Naive thymus-derived CD8-positive, alpha-beta T cell (primary cell): ENCODE data around the gene AGAP1. TPM values are rescaled to one million over a fixed set of nuclear protein-coding genes. Genes with fewer than 3 reads are reported as not detected.
A peak's percentile ranks its signal among the peaks of the same experiment; 100 is the strongest.

Experiments
- ATAC-seq, 2 donors: fragments of 150-1000 bp; cut with Tn5 transposase in 1 of 2; sonication (Bioruptor Pico), chemical (Tn5 transposase) in 1 of 2; 1 replicate in 1 of 2; 2 replicates in 1 of 2; pipeline ENCODE4 v1.10.0; 2021; ENCODE audit warnings: mild to moderate bottlenecking in 2 of 2, moderate library complexity in 2 of 2
- POLR2A ChIA-PET: fragments of 350-600 bp; sonication (Branson Sonifier 250); formaldehyde crosslinking; loops from one replicate; lab custom pipeline; 2021; ENCODE audit warnings: antibody characterized with exemption; lab: Charles Lee
- DNase-seq, 10 donors: peaks; one replicate each; pipeline versions ENCODE4 v3.0.0 to v3.0.0-alpha.2; 2020 to 2022
- H3K27ac Mint-ChIP-seq, 10 donors: one replicate each; pipeline ENCODE4 v1.8.0; 2020 to 2022; ENCODE audit warnings: mild to moderate bottlenecking in 10 of 10, mixed read lengths in 10 of 10, moderate library complexity in 4 of 10, inconsistent platforms in 1 of 10
- H3K27me3 Mint-ChIP-seq, 5 donors: one replicate each; pipeline ENCODE4 v1.8.0; 2021 to 2022; ENCODE audit warnings: mixed read lengths in 5 of 5
- H3K36me3 Mint-ChIP-seq, 3 donors: one replicate each; pipeline ENCODE4 v1.8.0; 2020 to 2022; ENCODE audit warnings: mixed read lengths in 3 of 3, mild to moderate bottlenecking in 2 of 3, inconsistent platforms in 1 of 3
- H3K4me1 Mint-ChIP-seq, 4 donors: one replicate each; pipeline ENCODE4 v1.8.0; 2021 to 2022; ENCODE audit warnings: mixed read lengths in 4 of 4
- H3K4me3 Mint-ChIP-seq, 10 donors: one replicate each; pipeline ENCODE4 v1.8.0; 2020 to 2022; ENCODE audit warnings: mild to moderate bottlenecking in 10 of 10, mixed read lengths in 10 of 10, moderate library complexity in 6 of 10, inconsistent platforms in 1 of 10
- H3K9me3 Mint-ChIP-seq, 9 donors: one replicate each; pipeline ENCODE4 v1.8.0; 2020 to 2022; ENCODE audit warnings: mixed read lengths in 9 of 9, mild to moderate bottlenecking in 3 of 9, inconsistent platforms in 1 of 9, moderate library complexity in 1 of 9
- polyA plus RNA-seq, 3 donors: library from polyadenylated mRNA; unstranded; fragments of 300-500 nt; fragmentation: Illumina TruSeq; gene quantifications; one replicate each; pipeline ENCODE4 v1.2.3, GENCODE V29; 2021
- total RNA-seq, 8 experiments: library from RNA in 2 of 8; stranded (reverse) in 2 of 8; gene quantifications; one replicate each; pipeline ENCODE4 v1.2.3 and lab custom pipeline; 2021 to 2026

The AGAP1 gene
- total and polyA plus RNA-seq, 5 experiments from 2014 or later, result 0.03 to 0.52 (median 0.29) TPM; not detected in 1

DNA sequence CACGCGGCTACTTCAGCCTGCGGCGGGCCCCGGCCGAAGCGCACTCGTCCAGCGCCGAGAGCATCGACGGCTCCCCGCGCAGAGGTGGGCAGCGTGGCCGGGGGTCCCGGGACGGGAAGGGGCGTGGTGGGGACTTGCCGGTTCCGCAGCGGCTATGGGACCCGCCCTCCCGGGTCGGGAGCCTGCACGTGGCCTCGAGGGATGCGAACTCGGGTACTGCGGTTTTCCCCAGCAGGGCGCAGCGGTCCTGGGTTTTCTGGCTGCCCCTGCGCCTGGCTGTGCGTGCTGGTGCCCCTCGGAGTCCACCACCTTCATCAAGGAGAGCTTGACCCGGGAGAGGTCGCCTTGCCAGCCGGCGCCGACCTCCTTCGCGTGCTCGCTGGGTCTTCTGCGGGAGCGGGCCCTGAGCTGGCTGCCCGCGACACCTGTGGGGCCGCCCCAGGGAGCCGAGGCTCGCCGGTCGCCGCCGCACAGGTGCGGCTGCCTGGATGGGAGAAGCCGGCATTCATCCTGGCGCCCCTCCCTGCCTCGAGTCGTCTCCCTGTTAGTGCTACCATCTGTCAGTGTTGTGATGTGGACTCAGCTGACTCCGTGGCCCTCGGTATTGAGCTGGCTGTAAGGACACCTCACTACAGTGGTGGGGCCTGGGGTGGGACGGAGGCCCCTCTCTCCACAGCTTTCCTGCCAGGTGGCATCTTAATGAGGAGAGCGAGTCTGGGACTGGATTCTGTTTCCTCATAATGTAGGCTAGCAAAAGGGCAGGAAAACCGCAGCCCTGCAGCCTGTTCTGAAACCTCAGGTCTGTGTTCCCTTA lies 177.3 kb downstream of the AGAP1 start:
- DNase-seq, result no peak
- no peak for ATAC-seq
- H3K27ac Mint-ChIP-seq, result no peak overlapping the region
- peak overlapping the region in 9 of 10 donors; percentile 41 to 80 (median 56) for H3K4me3 Mint-ChIP-seq
- peaks cover 2 to 9% (median 2%) of the 10 kb centered on the region in 3 donors for H3K36me3 Mint-ChIP-seq
- H3K9me3 Mint-ChIP-seq, result no peaks in the 10 kb centered on the region
- POLR2A ChIA-PET, result no interaction called here
- H3K4me1 Mint-ChIP-seq, result peaks cover 0 to 14% (median 8%) of the 10 kb centered on the region in 4 donors
- peaks cover 25 to 67% (median 36%) of the 10 kb centered on the region in 5 donors for H3K27me3 Mint-ChIP-seq

- Mint-ChIP-seq H3K36me3 (peaks cover 2 to 9% (median 2%) of the 10 kb centered on the region in 3 donors), H3K4me3 (no peak overlapping the region), H3K9me3 (no peaks in the 10 kb centered on the region), H3K27ac (no peak overlapping the region), H3K4me1 (peaks cover 0 to 14% (median 4%) of the 10 kb centered on the region in 4 donors), H3K27me3 (peaks cover 16 to 70% (median 28%) of the 10 kb centered on the region in 5 donors)
- no peak for DNase-seq
- ATAC-seq, result no peak
- POLR2A ChIA-PET, result no interaction called here
Observed at GRCh38 chr2:235672720-235673119, 178.9 kb downstream of the AGAP1 start.

- Mint-ChIP-seq H3K36me3 (peaks cover 0 to 2% (median 2%) of the 10 kb centered on the region in 3 donors), H3K27ac (no peak overlapping the region), H3K4me3 (no peak overlapping the region), H3K9me3 (no peaks in the 10 kb centered on the region), H3K4me1 (peaks cover 0 to 3% (median 1%) of the 10 kb centered on the region in 4 donors), H3K27me3 (peaks cover 8 to 59% (median 16%) of the 10 kb centered on the region in 5 donors)
- ATAC-seq, result no peak
- POLR2A ChIA-PET, result no interaction called here
- no peak for DNase-seq
Observed at GRCh38 chr2:235674146-235674545, 180.3 kb downstream of the AGAP1 start.

DNA sequence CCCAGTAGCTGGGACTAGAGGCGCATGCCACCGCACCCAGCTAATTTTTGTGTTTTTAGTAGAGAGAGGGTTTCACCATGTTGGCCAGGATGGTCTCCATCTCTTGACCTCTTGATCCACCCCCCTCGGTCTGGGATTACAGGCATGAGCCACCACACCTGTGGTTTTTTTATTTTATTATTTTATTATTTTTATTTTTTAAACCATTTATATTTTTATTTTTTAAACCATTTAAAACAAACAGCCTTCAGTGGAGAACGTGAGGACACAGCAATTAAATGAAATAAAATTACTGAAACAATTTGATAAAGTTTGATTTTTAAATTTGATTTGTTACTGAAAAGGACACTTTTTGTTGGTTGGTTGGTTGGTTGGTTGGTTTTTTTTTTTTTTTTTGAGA lies 181.0 kb downstream of the AGAP1 start:
- DNase-seq (no peak), ATAC-seq (no peak)
- peaks cover 10 to 59% (median 17%) of the 10 kb centered on the region in 5 donors for H3K27me3 Mint-ChIP-seq
- POLR2A ChIA-PET, result no interaction called here
- no peaks in the 10 kb centered on the region for H3K9me3 Mint-ChIP-seq
- no peak overlapping the region for H3K4me3 Mint-ChIP-seq
- no peak overlapping the region for H3K27ac Mint-ChIP-seq
- H3K36me3 Mint-ChIP-seq, result peaks cover 0 to 2% (median 2%) of the 10 kb centered on the region in 3 donors
- peaks cover 0 to 2% (median 1%) of the 10 kb centered on the region in 4 donors for H3K4me1 Mint-ChIP-seq

DNA sequence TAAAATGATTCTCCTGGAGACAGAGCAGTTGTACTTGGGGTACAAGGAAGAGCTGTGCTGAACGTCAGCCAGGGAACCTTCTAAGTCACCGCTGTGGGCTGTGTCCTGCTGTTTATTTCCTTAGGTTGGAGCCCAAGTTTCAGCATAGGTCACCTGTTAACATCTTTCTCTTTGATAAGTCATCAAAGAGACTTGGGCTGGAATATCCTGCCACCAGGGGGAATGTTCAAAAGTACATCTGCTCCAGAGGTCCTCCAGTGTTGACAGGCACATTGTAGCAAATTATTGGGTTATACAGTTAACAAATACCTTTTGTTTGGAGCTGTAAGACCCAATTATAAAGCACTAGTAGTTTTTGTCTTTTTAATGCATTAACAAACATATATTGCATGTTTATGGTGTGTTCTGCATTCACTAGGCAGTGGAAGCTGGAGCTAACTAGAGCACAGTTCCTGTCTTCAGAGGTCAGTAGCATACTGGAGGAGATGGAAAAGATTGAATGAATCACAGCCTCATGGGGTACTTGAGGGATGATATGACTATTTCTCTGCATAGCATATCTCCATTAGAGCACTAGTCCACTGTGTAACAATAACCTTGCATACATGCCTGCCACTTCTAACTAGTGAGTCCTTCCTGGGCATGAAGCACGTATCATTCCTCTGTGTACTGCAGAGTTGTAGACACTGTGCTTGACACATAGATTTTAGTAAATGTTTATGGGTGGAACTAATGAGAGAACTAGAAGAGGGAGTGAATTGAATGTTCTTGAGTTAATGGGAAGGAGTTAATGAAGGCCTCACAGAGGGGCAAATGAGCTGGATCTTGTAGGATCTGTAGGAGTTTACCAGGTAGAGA lies 182.1 kb downstream of the AGAP1 start:
- Mint-ChIP-seq H3K36me3 (peaks cover 0 to 2% (median 2%) of the 10 kb centered on the region in 3 donors), H3K27ac (no peak overlapping the region), H3K4me1 (peaks cover 0 to 2% (median 1%) of the 10 kb centered on the region in 4 donors), H3K9me3 (no peaks in the 10 kb centered on the region), H3K4me3 (no peak overlapping the region), H3K27me3 (peaks cover 10 to 59% (median 20%) of the 10 kb centered on the region in 5 donors)
- DNase-seq (no peak), ATAC-seq (no peak)
- POLR2A ChIA-PET, result no interaction called here

DNA sequence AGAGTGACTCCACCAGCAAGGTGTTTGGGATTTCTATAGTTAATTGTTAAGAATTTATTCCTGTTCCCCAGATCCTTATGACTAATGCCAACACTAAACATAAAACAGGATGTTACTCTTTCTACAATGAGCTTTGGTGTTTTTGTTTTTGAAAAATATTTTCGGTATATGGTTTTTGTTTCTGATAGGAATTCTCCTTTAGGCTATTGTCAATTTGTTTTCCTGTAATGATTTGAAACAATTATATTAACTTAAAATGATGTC lies 182.6 kb downstream of the AGAP1 start:
- DNase-seq (no peak), ATAC-seq (no peak)
- POLR2A ChIA-PET, result no interaction called here
- Mint-ChIP-seq H3K27me3 (peaks cover 9 to 55% (median 19%) of the 10 kb centered on the region in 5 donors), H3K36me3 (peaks cover 0 to 2% (median under 1%) of the 10 kb centered on the region in 3 donors), H3K4me3 (no peak overlapping the region), H3K27ac (no peak overlapping the region), H3K4me1 (peaks cover 0 to 2% (median under 1%) of the 10 kb centered on the region in 4 donors), H3K9me3 (no peaks in the 10 kb centered on the region)

DNA sequence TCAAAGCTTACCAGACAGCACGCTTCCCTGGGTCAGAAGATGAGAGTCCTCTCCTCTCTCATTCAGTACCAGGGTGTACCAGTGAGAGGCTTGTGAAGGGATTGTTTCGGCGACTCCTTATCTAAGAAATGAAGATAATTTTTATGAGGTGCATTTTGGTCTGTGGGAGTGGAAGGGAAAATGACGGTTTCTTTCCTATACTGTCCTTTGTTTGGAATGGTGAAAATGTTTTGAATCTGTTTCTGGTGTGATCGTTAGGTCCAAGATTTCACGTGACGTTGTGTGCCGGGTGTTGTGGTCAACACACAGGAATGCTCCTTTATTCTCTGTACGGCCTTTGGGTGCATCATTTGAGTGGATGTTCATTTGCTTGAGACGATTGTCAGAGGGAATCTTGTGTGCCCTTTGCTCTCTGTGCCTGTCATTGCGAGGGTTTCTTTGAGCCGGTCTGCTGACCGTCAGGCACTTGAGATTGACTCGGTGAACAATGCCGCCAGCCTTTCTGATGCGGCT lies 183.5 kb downstream of the AGAP1 start:
- peaks cover 5 to 46% (median 12%) of the 10 kb centered on the region in 5 donors for H3K27me3 Mint-ChIP-seq
- H3K27ac Mint-ChIP-seq, result no peak overlapping the region
- DNase-seq (no peak), ATAC-seq (no peak)
- H3K36me3 Mint-ChIP-seq, result no peaks in the 10 kb centered on the region
- H3K4me3 Mint-ChIP-seq, result no peak overlapping the region
- H3K4me1 Mint-ChIP-seq, result no peaks in the 10 kb centered on the region
- no peaks in the 10 kb centered on the region for H3K9me3 Mint-ChIP-seq
- POLR2A ChIA-PET, result no interaction called here

DNA sequence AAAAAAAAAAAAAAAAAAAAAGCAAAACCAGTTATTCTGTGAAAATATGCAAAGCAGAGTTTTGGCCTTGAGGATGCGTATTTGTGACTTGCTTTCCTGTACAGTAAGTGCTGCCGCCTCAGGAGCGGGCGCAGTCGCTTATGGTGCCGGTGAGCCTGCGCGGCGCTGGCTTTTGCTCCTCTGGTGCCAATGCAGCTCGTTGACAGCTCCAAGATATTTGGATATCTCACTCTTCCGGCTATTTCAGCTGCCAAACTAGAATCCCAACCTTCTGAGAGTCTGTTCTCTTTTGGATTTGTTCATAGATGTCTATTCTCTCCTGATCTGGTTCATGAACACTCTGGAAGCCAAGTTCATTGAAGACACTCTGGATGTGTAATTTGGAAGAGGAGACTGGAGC lies 184.1 kb downstream of the AGAP1 start:
- Mint-ChIP-seq H3K4me1 (no peaks in the 10 kb centered on the region), H3K27me3 (peaks cover 0 to 40% (median 7%) of the 10 kb centered on the region in 5 donors), H3K9me3 (no peaks in the 10 kb centered on the region), H3K27ac (no peak overlapping the region), H3K36me3 (no peaks in the 10 kb centered on the region), H3K4me3 (no peak overlapping the region)
- POLR2A ChIA-PET, result no interaction called here
- ATAC-seq (no peak), DNase-seq (no peak)

GRCh38 chr2:235678712-235679111 lies 184.9 kb downstream of the AGAP1 start:
- no peak for DNase-seq
- H3K27me3 Mint-ChIP-seq, result peaks cover 0 to 33% (median 7%) of the 10 kb centered on the region in 5 donors
- no peaks in the 10 kb centered on the region for H3K9me3 Mint-ChIP-seq
- no peak overlapping the region for H3K4me3 Mint-ChIP-seq
- POLR2A ChIA-PET, result no interaction called here
- no peak overlapping the region for H3K27ac Mint-ChIP-seq
- no peaks in the 10 kb centered on the region for H3K4me1 Mint-ChIP-seq
- no peaks in the 10 kb centered on the region for H3K36me3 Mint-ChIP-seq
- ATAC-seq, result no peak

DNA sequence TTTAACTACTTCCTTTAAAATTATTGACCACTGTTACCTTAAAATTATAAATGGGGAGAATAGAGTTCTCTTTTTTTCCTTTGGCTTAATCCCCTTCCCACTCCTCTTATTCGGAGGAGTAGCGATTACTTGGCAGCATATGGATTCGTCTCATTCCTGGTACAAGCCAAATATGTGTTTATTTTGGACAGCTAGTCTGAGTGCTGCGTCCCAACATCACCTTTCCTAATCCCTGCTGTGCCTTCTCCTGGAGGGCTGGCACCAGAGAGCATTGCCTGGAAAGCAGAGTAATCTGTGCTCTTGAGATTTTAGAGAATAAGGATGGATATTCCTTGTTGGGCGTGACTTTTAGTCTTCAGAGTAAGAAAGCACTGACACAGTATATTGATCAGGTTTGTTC lies 185.6 kb downstream of the AGAP1 start:
- Mint-ChIP-seq H3K27ac (no peak overlapping the region), H3K27me3 (peaks cover 0 to 25% (median 5%) of the 10 kb centered on the region in 5 donors), H3K36me3 (no peaks in the 10 kb centered on the region), H3K4me3 (no peak overlapping the region), H3K4me1 (no peaks in the 10 kb centered on the region), H3K9me3 (no peaks in the 10 kb centered on the region)
- POLR2A ChIA-PET, result no interaction called here
- DNase-seq, result no peak
- ATAC-seq, result no peak

DNA sequence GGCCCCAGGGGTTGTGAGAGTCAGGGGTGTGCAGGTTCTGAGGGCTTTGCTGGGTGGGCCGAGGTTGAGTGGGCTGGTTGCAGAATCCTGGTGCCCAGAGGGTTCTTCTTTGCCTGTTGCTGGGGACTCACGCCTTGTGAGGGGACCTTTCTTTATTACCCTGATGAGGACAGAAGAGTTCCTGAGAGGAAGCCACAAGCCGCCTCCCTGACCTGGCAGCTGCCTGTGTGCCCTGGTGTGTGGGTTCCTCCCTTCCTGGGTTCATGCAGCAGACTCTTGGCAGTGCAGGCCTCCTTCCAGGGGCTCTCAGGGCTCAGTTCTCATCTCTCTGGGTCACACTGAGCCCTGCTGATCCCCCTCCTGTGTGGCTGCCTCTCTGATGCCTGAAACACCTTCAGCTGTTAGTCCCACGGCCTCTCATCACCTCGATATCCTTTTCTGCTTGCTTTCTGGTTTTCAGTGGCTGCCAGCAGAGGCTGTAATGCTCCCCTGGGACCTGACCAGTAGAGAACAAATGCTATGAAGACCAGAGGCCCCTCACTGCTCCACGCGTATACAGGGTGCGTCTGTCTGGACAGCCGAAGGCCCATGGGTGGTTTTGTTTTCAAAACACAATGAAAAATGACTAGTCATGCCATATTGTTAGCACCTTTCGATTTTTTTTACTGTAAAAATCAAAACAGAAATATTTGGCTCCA lies 191.3 kb downstream of the AGAP1 start:
- Mint-ChIP-seq H3K36me3 (no peaks in the 10 kb centered on the region), H3K27ac (peak overlapping the region in 3 of 10 donors; percentile 9 to 62 (median 16)), H3K27me3 (peaks cover 2 to 24% (median 6%) of the 10 kb centered on the region in 5 donors), H3K4me3 (peak overlapping the region in 2 of 10 donors; percentile 24 to 37), H3K9me3 (no peaks in the 10 kb centered on the region), H3K4me1 (peaks cover 0 to 15% (median 0%) of the 10 kb centered on the region in 4 donors)
- no peak for ATAC-seq
- POLR2A ChIA-PET, result no interaction called here
- DNase-seq, result no peak
